Activated T-cell treated with anti-CD3 and anti-CD28 coated beads, Interleukin-2, amount 50 U/mL, for 48 hours (primary cell): ENCODE data around the gene LTBP1.

Experiments
- DNase-seq, 2 experiments: peaks; one replicate each; pipeline ENCODE4 v3.0.0-alpha.2; 2020

LTBP1 gene

GRCh38 chr2:32932825-32933755 is 13.7 kb upstream of the LTBP1 start:
- no peak for DNase-seq

GRCh38 chr2:32933756-32934095 is 13.0 kb upstream of the LTBP1 start:
- DNase-seq, result no peak

- no peak for DNase-seq
Measured at GRCh38 chr2:32937602-32938448, 8.9 kb upstream of the LTBP1 start.

- DNase-seq, result no peak
Measured at GRCh38 chr2:32938934-32939333, 7.8 kb upstream of the LTBP1 start.

GRCh38 chr2:32940316-32940997 is 6.3 kb upstream of the LTBP1 start:
- no peak for DNase-seq

- no peak for DNase-seq
Measured at GRCh38 chr2:32941944-32942690, 4.6 kb upstream of the LTBP1 start.

- no peak for DNase-seq
Measured at GRCh38 chr2:32942793-32943485, 3.8 kb upstream of the LTBP1 start.

GRCh38 chr2:32945286-32945685 is 1.5 kb upstream of the LTBP1 start:
- DNase-seq, result no peak

- DNase-seq, result peak; percentile 24 to 37
Measured at GRCh38 chr2:32947076-32947483, 327 bp downstream of the LTBP1 start.

- DNase-seq, result peak; percentile 43 to 44
Measured at GRCh38 chr2:32947484-32948143, 861 bp downstream of the LTBP1 start.

GRCh38 chr2:32948266-32948665 is 1.5 kb downstream of the LTBP1 start:
- no peak for DNase-seq

- no peak for DNase-seq
Measured at GRCh38 chr2:32949260-32949659, 2.5 kb downstream of the LTBP1 start.

- DNase-seq, result no peak
Measured at GRCh38 chr2:32951672-32952071, 4.9 kb downstream of the LTBP1 start.

- no peak for DNase-seq
Measured at GRCh38 chr2:32952761-32953476, 6.2 kb downstream of the LTBP1 start.

GRCh38 chr2:32954206-32954605 is 7.5 kb downstream of the LTBP1 start:
- DNase-seq, result no peak

- DNase-seq, result no peak
Measured at GRCh38 chr2:32958821-32959220, 12.1 kb downstream of the LTBP1 start.

- DNase-seq, result no peak
Measured at GRCh38 chr2:32960238-32960637, 13.5 kb downstream of the LTBP1 start.

GRCh38 chr2:32960647-32961403 is 14.1 kb downstream of the LTBP1 start:
- no peak for DNase-seq

- no peak for DNase-seq
Measured at GRCh38 chr2:32962690-32963089, 15.9 kb downstream of the LTBP1 start.

GRCh38 chr2:32963941-32964340 is 17.2 kb downstream of the LTBP1 start:
- no peak for DNase-seq
